ENCODE data around the gene S100A2. TPM values are rescaled to one million over a fixed set of nuclear protein-coding genes. Genes with fewer than 3 reads are reported as not detected.

The S100A2 gene
- total and polyA plus RNA-seq, 2 of the 13 experiments (the other 11 are each of a cell fraction or from before 2014, with no cell fraction given) = 1.2 TPM

GRCh38 chr1:153566414-153567371 is 1.0 kb upstream of the S100A2 start (continued):
- TF ChIP-seq, protein P1, sequence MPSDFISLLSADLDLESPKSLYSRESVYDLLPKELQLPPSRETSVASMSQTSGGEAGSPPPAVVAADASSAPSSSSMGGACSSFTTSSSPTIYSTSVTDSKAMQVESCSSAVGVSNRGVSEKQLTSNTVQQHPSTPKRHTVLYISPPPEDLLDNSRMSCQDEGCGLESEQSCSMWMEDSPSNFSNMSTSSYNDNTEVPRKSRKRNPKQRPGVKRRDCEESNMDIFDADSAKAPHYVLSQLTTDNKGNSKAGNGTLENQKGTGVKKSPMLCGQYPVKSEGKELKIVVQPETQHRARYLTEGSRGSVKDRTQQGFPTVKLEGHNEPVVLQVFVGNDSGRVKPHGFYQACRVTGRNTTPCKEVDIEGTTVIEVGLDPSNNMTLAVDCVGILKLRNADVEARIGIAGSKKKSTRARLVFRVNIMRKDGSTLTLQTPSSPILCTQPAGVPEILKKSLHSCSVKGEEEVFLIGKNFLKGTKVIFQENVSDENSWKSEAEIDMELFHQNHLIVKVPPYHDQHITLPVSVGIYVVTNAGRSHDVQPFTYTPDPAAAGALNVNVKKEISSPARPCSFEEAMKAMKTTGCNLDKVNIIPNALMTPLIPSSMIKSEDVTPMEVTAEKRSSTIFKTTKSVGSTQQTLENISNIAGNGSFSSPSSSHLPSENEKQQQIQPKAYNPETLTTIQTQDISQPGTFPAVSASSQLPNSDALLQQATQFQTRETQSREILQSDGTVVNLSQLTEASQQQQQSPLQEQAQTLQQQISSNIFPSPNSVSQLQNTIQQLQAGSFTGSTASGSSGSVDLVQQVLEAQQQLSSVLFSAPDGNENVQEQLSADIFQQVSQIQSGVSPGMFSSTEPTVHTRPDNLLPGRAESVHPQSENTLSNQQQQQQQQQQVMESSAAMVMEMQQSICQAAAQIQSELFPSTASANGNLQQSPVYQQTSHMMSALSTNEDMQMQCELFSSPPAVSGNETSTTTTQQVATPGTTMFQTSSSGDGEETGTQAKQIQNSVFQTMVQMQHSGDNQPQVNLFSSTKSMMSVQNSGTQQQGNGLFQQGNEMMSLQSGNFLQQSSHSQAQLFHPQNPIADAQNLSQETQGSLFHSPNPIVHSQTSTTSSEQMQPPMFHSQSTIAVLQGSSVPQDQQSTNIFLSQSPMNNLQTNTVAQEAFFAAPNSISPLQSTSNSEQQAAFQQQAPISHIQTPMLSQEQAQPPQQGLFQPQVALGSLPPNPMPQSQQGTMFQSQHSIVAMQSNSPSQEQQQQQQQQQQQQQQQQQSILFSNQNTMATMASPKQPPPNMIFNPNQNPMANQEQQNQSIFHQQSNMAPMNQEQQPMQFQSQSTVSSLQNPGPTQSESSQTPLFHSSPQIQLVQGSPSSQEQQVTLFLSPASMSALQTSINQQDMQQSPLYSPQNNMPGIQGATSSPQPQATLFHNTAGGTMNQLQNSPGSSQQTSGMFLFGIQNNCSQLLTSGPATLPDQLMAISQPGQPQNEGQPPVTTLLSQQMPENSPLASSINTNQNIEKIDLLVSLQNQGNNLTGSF (CRISPR knock-in tag; IDR thresholded peaks at IDR 0.05) = no peak
- TF ChIP-seq, protein P2, sequence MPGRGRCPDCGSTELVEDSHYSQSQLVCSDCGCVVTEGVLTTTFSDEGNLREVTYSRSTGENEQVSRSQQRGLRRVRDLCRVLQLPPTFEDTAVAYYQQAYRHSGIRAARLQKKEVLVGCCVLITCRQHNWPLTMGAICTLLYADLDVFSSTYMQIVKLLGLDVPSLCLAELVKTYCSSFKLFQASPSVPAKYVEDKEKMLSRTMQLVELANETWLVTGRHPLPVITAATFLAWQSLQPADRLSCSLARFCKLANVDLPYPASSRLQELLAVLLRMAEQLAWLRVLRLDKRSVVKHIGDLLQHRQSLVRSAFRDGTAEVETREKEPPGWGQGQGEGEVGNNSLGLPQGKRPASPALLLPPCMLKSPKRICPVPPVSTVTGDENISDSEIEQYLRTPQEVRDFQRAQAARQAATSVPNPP (CRISPR knock-in tag; IDR thresholded peaks at IDR 0.05) = no peak
- TF ChIP-seq, protein P3, sequence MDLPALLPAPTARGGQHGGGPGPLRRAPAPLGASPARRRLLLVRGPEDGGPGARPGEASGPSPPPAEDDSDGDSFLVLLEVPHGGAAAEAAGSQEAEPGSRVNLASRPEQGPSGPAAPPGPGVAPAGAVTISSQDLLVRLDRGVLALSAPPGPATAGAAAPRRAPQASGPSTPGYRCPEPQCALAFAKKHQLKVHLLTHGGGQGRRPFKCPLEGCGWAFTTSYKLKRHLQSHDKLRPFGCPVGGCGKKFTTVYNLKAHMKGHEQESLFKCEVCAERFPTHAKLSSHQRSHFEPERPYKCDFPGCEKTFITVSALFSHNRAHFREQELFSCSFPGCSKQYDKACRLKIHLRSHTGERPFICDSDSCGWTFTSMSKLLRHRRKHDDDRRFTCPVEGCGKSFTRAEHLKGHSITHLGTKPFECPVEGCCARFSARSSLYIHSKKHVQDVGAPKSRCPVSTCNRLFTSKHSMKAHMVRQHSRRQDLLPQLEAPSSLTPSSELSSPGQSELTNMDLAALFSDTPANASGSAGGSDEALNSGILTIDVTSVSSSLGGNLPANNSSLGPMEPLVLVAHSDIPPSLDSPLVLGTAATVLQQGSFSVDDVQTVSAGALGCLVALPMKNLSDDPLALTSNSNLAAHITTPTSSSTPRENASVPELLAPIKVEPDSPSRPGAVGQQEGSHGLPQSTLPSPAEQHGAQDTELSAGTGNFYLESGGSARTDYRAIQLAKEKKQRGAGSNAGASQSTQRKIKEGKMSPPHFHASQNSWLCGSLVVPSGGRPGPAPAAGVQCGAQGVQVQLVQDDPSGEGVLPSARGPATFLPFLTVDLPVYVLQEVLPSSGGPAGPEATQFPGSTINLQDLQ (CRISPR knock-in tag; IDR thresholded peaks at IDR 0.05) = no peak
- TF ChIP-seq LCORL (IDR thresholded peaks at IDR 0.05) (no peak), LCORL (CRISPR knock-in tag; IDR thresholded peaks at IDR 0.05) (peak; percentile 78), ZBTB34 (CRISPR knock-in tag; IDR thresholded peaks at IDR 0.05) (no peak), MIXL1 (CRISPR knock-in tag; IDR thresholded peaks at IDR 0.05) (no peak), ZNF230 (CRISPR knock-in tag; IDR thresholded peaks at IDR 0.05) (0 out of 2 replicates have a peak, but pooled peaks have one; percentile 42), MAX (IDR thresholded peaks at IDR 0.05) (0 out of 2 replicates have a peak, but pooled peaks have one; percentile 32), FOXK2 (IDR thresholded peaks at IDR 0.05) (no peak), HOXA3 (CRISPR knock-in tag; IDR thresholded peaks at IDR 0.05) (no peak)
- TF ChIP-seq, protein P4, sequence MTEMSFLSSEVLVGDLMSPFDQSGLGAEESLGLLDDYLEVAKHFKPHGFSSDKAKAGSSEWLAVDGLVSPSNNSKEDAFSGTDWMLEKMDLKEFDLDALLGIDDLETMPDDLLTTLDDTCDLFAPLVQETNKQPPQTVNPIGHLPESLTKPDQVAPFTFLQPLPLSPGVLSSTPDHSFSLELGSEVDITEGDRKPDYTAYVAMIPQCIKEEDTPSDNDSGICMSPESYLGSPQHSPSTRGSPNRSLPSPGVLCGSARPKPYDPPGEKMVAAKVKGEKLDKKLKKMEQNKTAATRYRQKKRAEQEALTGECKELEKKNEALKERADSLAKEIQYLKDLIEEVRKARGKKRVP (CRISPR knock-in tag; IDR thresholded peaks at IDR 0.05) = no peak
- TF ChIP-seq, protein P5, sequence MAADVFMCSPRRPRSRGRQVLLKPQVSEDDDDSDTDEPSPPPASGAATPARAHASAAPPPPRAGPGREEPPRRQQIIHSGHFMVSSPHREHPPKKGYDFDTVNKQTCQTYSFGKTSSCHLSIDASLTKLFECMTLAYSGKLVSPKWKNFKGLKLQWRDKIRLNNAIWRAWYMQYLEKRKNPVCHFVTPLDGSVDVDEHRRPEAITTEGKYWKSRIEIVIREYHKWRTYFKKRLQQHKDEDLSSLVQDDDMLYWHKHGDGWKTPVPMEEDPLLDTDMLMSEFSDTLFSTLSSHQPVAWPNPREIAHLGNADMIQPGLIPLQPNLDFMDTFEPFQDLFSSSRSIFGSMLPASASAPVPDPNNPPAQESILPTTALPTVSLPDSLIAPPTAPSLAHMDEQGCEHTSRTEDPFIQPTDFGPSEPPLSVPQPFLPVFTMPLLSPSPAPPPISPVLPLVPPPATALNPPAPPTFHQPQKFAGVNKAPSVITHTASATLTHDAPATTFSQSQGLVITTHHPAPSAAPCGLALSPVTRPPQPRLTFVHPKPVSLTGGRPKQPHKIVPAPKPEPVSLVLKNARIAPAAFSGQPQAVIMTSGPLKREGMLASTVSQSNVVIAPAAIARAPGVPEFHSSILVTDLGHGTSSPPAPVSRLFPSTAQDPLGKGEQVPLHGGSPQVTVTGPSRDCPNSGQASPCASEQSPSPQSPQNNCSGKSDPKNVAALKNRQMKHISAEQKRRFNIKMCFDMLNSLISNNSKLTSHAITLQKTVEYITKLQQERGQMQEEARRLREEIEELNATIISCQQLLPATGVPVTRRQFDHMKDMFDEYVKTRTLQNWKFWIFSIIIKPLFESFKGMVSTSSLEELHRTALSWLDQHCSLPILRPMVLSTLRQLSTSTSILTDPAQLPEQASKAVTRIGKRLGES (CRISPR knock-in tag; IDR thresholded peaks at IDR 0.05; ENCODE audit: borderline replicate concordance) = no peak

All from HepG2 (cell line).